ENCODE measurements around the gene KCNB1. TPM values are rescaled to one million over a fixed set of nuclear protein-coding genes. Genes with fewer than 3 reads are reported as not detected.

KCNB1 gene
- total and polyA plus RNA-seq, 2 of the 4 experiments (the other 2 are of a cell fraction): 0.05 TPM; not detected in 1

DNA sequence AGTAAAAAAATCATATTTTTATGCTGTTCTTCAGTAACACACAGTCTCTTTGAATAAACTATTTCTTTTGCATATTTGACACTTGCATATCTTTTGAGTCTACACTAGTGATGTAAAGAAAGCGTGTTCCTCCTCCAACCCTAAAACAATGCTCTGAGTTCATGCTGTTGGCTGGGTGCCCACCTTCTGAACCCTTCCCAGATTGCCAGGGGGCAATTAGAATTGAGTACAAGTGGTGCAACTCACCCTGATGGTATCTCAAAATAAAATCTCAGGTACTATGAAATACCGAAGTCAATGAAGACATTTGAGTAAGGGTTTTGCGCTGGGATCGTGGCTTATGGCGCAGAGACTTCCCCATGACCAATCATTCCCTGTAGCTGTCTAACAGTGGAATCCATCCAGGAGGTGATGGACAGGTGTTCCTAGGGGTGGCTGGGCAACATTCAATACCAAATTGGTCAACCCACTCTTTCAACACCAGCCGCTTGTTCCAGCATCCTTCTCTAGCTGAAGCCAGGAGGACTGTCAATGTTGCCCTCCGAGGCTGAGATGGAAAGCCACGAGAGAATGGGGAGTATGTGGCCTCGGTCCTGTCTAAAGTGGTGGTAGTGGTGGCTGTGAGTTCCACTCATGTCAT, 110.3 kb downstream of the KCNB1 start:
- no CpG with 5 or more reads among the region's 9 CpGs for WGBS, 2 experiments (ENCODE audit: extremely low coverage in 2 of 2, insufficient read length in 1 of 2)
- Histone ChIP-seq H3K14ac (replicated peaks; ENCODE audit: low read depth, low read length) (no peak overlapping the region), H2AK5ac (ENCODE audit: low read depth, low read length) (no peak overlapping the region), H2BK15ac (ENCODE audit: low read depth, low read length) (no peak overlapping the region), H3K4ac (ENCODE audit: low read depth, low read length) (no peak overlapping the region), H3K9me1 (ENCODE audit: insufficient read depth, low read length) (no peaks in the 10 kb centered on the region), H3K18ac (ENCODE audit: low read depth, low read length) (no peak overlapping the region), H3K27ac (ENCODE audit: insufficient read depth, low read length) (no peak overlapping the region), H2AK9ac (replicated peaks; ENCODE audit: low read depth, low read length, poor library complexity) (peak overlapping the region; percentile 9), H3K9me3 (ENCODE audit: control insufficient read depth, insufficient read depth, low read length) (no peaks in the 10 kb centered on the region; the same call in 1 of the 2 replicates), H2BK120ac (ENCODE audit: low read depth, low read length) (no peak overlapping the region), H3K4me1 (ENCODE audit: control insufficient read depth, insufficient read depth, low read length) (no peaks in the 10 kb centered on the region), H3K56ac (ENCODE audit: extremely low read depth, insufficient read depth, low read length) (no peak overlapping the region), H3K36me3 (ENCODE audit: control insufficient read depth, insufficient read depth, low read length) (no peaks in the 10 kb centered on the region), H3K23ac (ENCODE audit: low read depth, low read length) (no peak overlapping the region), H4K8ac (ENCODE audit: low read depth in 2 of 2, low read length in 2 of 2) (no peak overlapping the region), H4K91ac (ENCODE audit: insufficient read depth, low read depth, low read length) (no peak overlapping the region), H2BK5ac (ENCODE audit: low read depth, low read length, poor library complexity, severe bottlenecking) (no peak overlapping the region), H4K20me1 (ENCODE audit: insufficient read depth, low read length) (no peaks in the 10 kb centered on the region), H3K4me3 (ENCODE audit: insufficient read depth, low read depth, low read length) (no peak overlapping the region), H4K5ac (ENCODE audit: low read depth, low read length) (no peak overlapping the region), H3K79me1 (ENCODE audit: low read depth in 1 of 2, low read length in 2 of 2) (no peaks in the 10 kb centered on the region), H3K9ac (ENCODE audit: low read depth, low read length) (no peak overlapping the region), H2AFZ (replicated peaks; ENCODE audit: low read length, poor library complexity) (no peak overlapping the region), H3K27me3 (ENCODE audit: control insufficient read depth, insufficient read depth, low read length) (peaks cover 48% of the 10 kb centered on the region), H2BK20ac (ENCODE audit: low read depth, low read length) (no peak overlapping the region), H3K4me2 (ENCODE audit: low read depth, low read length) (no peak overlapping the region)
- ChIA-PET POLR2A (ENCODE audit: unreplicated experiment) (no interaction called here), CTCF (no interaction called here)
- dilution Hi-C loops (cut with HindIII; ENCODE audit: low sequenced_read_pairs, unreplicated experiment): no loop called here
- in situ Hi-C loops (cut with MboI; ENCODE audit: low sequenced_read_pairs): no loop called here
- no peak for ATAC-seq (ENCODE audit: low read depth)
- intact Hi-C loops (cut with micrococcal nuclease): no loop called here
- TF ChIP-seq MXI1 (IDR thresholded peaks at IDR 0.05; ENCODE audit: borderline replicate concordance, low read depth, low read length) (no peak), BHLHE40 (IDR thresholded peaks at IDR 0.05; ENCODE audit: low read depth, low read length) (no peak), RFX5 (IDR thresholded peaks at IDR 0.05; ENCODE audit: low read depth, low read length) (no peak), CEBPB (IDR thresholded peaks at IDR 0.05; ENCODE audit: low read depth, low read length) (no peak), RAD21 (IDR thresholded peaks at IDR 0.05; ENCODE audit: low read length) (no peak), CHD1 (IDR thresholded peaks at IDR 0.05; ENCODE audit: low read depth, low read length) (no peak), MAFK (IDR thresholded peaks at IDR 0.05; ENCODE audit: low read depth, low read length) (no peak)
- TF ChIP-seq, protein P1, sequence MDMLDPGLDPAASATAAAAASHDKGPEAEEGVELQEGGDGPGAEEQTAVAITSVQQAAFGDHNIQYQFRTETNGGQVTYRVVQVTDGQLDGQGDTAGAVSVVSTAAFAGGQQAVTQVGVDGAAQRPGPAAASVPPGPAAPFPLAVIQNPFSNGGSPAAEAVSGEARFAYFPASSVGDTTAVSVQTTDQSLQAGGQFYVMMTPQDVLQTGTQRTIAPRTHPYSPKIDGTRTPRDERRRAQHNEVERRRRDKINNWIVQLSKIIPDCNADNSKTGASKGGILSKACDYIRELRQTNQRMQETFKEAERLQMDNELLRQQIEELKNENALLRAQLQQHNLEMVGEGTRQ (IDR thresholded peaks at IDR 0.05; ENCODE audit: low read depth, low read length): no peak
- no peak for DNase-seq
- BruUV-seq (replicated peaks): no TSS peak

Data from IMR-90 (cell line).